Measurements from ENCODE around the gene YES1. TPM values are rescaled to one million over a fixed set of nuclear protein-coding genes. Genes with fewer than 3 reads are reported as not detected.
"Not testable (repeated sequence)": the region's sequence is repeated elsewhere in the genome, so short reads cannot be mapped to it uniquely, and the experiment has no call there.

YES1 gene
- total and polyA plus RNA-seq, 12 donors = 11.5 to 84.1 (median 42.5) TPM

DNA sequence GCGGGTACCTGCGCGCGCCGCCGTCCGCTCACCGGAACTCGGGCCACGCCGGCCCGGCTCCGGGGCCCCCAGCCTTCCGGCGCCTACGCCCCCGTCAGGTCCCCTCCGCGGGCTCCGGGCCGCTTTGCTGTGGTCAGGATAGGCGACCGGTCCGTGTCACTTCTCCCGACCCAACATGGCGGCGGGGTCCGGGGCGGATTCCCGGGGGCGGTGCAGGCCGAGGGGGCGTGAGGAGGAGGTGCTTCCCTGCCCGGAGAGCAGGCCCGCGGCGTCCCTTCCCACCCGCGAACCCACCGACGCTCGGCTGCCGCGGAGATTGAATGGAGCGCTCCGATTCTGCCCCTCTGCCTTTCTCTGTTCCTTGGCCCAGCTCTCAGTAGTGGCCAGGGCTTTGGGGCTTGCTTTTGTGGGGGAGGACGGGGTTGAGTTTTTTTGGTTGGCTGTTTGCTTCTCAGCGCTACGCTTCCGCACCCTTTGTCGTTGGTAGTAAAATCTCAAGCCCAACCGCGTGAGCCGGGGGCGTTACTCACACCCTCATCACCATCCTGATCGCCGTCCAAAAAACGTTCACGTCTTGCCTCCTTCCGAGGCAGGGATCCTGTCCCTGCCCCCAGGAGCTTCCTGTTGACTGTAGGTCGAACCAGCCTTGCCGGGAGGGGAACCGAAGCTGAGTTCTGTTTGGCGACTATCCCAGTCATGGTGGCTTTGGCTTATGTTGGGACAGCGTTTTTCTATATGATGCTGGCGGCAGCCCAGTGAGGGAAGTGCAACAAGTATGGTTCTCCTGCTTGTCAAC is 532 bp upstream of the YES1 start:
- H3K9me3 ChIP-seq (replicated peaks in 1 of 3) = no peaks in the 10 kb centered on the region
- H3K27ac ChIP-seq = peak overlapping the region; percentile 78 to 98 (median 90)
- TF ChIP-seq, protein P1, sequence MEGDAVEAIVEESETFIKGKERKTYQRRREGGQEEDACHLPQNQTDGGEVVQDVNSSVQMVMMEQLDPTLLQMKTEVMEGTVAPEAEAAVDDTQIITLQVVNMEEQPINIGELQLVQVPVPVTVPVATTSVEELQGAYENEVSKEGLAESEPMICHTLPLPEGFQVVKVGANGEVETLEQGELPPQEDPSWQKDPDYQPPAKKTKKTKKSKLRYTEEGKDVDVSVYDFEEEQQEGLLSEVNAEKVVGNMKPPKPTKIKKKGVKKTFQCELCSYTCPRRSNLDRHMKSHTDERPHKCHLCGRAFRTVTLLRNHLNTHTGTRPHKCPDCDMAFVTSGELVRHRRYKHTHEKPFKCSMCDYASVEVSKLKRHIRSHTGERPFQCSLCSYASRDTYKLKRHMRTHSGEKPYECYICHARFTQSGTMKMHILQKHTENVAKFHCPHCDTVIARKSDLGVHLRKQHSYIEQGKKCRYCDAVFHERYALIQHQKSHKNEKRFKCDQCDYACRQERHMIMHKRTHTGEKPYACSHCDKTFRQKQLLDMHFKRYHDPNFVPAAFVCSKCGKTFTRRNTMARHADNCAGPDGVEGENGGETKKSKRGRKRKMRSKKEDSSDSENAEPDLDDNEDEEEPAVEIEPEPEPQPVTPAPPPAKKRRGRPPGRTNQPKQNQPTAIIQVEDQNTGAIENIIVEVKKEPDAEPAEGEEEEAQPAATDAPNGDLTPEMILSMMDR (IDR thresholded peaks at IDR 0.05) = no peak
- peak; percentile 50 to 57 for TF ChIP-seq POLR2A (IDR thresholded peaks at IDR 0.05)
- DNase-seq = peak; percentile 82 to 90 (median 86)
- H3K36me3 ChIP-seq (replicated peaks in 1 of 2) = no peaks in the 10 kb centered on the region
- WGBS, 4 donors = 0 to 1% (median 0%) methylated on average over 4 to 66 of the region's 66 CpGs
- peak overlapping the region in 3 of 4 donors; percentile 52 to 88 (median 54) for H3K4me3 ChIP-seq
- no peaks in the 10 kb centered on the region for H3K27me3 ChIP-seq
- intact Hi-C loops (cut with DNase I) = loop anchor here in 1 of 2 donors (5.0 kb wide), 1 partner anchor 70 kb away; no protein-coding TSS in a partner anchor
- peaks cover 0 to 27% of the 10 kb centered on the region in 2 donors for H3K4me1 ChIP-seq (replicated peaks in 1 of 2)

DNA sequence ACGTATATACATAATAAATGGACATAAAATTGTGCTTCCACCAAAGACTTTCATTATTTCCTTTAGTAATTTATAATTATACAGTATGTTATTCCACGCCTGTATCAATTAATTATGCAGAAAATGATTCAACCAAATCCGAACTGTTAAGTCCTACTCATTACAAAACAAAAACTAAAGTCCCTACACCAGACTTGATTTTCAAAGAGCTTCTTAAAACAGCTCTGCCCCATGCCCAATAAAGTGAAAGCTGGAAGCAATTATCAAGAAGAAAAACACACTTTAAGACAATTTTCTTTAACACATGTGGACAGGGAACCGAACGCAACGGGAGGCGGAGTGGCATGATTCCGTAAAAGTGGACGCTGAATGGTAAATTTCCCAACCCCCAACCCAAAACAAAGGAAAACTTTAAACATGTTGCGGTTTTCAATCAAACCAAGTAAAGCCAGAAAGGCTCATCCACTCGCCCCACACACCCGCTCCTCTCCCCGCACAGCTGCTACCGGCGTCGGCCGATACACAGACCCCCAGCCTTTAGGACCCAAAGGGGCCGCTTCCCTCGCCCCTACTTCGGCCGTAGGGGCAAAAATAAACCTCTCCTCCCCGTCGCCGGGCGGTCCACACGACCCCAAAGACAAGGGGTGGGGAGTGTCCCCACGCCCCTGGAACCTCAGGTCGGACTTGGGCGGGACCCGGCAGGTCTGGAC is 705 bp downstream of the YES1 start:
- Histone ChIP-seq H3K9me3 (replicated peaks in 1 of 3) (no peaks in the 10 kb centered on the region), H3K4me3 (peak overlapping the region; percentile 52 to 88 (median 64)), H3K27ac (peak overlapping the region; percentile 4 to 98 (median 90)), H3K4me1 (replicated peaks in 1 of 2) (peaks cover 2 to 28% of the 10 kb centered on the region in 2 donors), H3K36me3 (replicated peaks in 1 of 2) (no peaks in the 10 kb centered on the region), H3K27me3 (no peaks in the 10 kb centered on the region)
- no peak for TF ChIP-seq POLR2A (IDR thresholded peaks at IDR 0.05)
- TF ChIP-seq, protein P1 (IDR thresholded peaks at IDR 0.05) = no peak
- peak in 1 of 7 donors; percentile 12 for DNase-seq
- intact Hi-C loops (cut with DNase I) = loop anchor here in 1 of 2 donors (5.0 kb wide), 1 partner anchor 69 kb away; no protein-coding TSS in a partner anchor
- WGBS, 4 donors = 0 to 3% (median 1%) methylated on average over 12 to 30 of the region's 30 CpGs

DNA sequence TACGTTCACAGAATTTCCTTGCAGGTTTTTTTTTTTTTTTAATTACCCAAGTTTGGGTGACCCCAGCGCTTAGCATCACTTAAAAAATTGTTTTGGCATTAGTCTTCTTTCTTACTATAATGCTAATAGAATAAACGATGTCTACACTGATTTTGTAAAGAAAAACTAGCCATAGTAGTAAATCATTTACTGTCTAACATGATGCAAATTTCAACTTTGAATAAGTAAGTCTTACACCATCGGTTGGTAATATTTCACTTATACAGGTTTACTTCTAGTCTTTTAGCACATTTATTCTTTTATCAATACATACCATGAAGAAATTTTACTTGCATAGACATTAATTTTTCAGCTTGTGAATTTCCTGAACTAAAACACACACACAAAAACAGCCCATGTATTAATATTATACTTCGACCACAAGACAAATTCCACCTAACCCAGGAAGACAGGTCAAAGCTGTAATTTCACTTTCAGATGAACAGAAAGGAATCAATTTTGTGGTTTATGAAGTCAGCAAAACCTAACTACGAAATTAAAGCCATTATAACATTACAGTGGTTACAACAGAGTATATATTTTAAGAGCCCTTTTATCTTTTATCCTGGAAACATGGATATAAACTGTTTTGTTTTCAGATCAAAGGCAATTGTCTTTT is 1.9 kb downstream of the YES1 start:
- no peaks in the 10 kb centered on the region for H3K9me3 ChIP-seq (replicated peaks in 1 of 3)
- DNase-seq = no peak
- H3K27me3 ChIP-seq = no peaks in the 10 kb centered on the region
- TF ChIP-seq, protein P1 (IDR thresholded peaks at IDR 0.05) = no peak
- no peak for TF ChIP-seq POLR2A (IDR thresholded peaks at IDR 0.05)
- no peaks in the 10 kb centered on the region for H3K36me3 ChIP-seq (replicated peaks in 1 of 2)
- peaks cover 10 to 40% of the 10 kb centered on the region in 2 donors for H3K4me1 ChIP-seq (replicated peaks in 1 of 2)
- H3K4me3 ChIP-seq = peak overlapping the region in 1 of 4 donors; percentile 88
- intact Hi-C loops (cut with DNase I) = loop anchor here in 1 of 2 donors (5.0 kb wide), 1 partner anchor 68 kb away; no protein-coding TSS in a partner anchor
- 62 to 68% (median 66%) methylated on average over 6 of the region's 6 CpGs for WGBS, 4 donors
- no peak overlapping the region for H3K27ac ChIP-seq

GRCh38 chr18:809228-809627 is 2.8 kb downstream of the YES1 start:
- intact Hi-C loops (cut with DNase I); H3K4me3 ChIP-seq; H3K36me3 ChIP-seq (replicated peaks in 1 of 2); H3K27ac ChIP-seq; H3K9me3 ChIP-seq (replicated peaks in 1 of 3); H3K27me3 ChIP-seq; DNase-seq: not testable (repeated sequence)
- H3K4me1 ChIP-seq (replicated peaks in 1 of 2) = peaks cover 10 to 44% of the 10 kb centered on the region in 2 donors
- 95 to 97% (median 96%) methylated on average over 11 of the region's 11 CpGs for WGBS, 4 donors
